Coronary artery (tissue), 2 donors: Measurements from ENCODE around the gene ERF.
A peak's percentile ranks its signal among the peaks of the same experiment; 100 is the strongest.

Experiments used
- DNase-seq: peaks from one replicate; pipeline ENCODE4 v3.0.0-alpha.2; 2017; ENCODE audit warnings: low spot score
- H3K27ac ChIP-seq, 2 donors: fragments of 200-600 bp; sonication (generic); one replicate each; pipeline ENCODE4 v1.5.1; 2016 to 2019
- H3K4me3 ChIP-seq: fragments of 200-600 bp; sonication (generic); 2 replicates; pipeline ENCODE4 v1.5.1; 2016; ENCODE audit warnings: mild to moderate bottlenecking, moderate library complexity
- TF ChIP-seq, protein P1 (sequence below): fragments of 200-600 bp; sonication (generic); IDR thresholded peaks from one replicate; pipeline ENCODE4 v1.5.1; 2019; ENCODE audit warnings: antibody characterized with exemption

Gene ERF

DNA sequence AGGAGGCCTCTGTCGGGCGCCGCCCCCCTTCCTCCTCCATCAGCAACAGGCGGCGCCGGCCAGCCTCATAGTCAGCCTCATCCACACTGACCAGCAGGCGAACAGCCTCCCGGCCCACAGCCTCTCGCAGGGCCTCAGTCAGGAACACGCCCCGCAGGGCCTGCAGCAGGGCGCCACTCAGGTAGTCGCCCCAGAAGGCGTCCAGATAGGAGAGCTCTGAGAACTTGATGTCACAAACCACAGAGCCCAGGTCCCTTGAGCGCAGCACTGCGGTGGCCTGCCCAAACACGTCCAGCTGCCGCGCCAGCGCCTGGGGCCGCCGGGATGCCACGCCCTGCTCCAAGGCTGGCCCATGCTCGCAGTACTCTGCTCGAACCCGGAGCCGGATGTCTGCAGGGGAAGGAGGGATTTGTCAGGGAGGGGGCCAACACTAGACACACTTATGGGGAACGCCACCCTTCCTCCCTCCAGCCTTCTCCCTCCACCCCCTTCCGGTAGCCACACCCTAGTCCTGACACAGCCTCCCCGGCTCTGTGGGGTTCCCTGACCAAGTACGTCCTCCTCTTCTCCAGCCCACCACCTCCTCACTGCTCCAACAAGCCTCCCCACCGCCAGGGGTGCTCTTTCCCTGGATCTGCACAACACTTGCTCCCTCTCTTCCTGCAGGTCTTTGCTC is 55.4 kb downstream of the ERF start:
- TF ChIP-seq, protein P1, sequence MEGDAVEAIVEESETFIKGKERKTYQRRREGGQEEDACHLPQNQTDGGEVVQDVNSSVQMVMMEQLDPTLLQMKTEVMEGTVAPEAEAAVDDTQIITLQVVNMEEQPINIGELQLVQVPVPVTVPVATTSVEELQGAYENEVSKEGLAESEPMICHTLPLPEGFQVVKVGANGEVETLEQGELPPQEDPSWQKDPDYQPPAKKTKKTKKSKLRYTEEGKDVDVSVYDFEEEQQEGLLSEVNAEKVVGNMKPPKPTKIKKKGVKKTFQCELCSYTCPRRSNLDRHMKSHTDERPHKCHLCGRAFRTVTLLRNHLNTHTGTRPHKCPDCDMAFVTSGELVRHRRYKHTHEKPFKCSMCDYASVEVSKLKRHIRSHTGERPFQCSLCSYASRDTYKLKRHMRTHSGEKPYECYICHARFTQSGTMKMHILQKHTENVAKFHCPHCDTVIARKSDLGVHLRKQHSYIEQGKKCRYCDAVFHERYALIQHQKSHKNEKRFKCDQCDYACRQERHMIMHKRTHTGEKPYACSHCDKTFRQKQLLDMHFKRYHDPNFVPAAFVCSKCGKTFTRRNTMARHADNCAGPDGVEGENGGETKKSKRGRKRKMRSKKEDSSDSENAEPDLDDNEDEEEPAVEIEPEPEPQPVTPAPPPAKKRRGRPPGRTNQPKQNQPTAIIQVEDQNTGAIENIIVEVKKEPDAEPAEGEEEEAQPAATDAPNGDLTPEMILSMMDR: no peak
- Histone ChIP-seq H3K27ac (peak overlapping the region in 1 of 2 donors; percentile 79), H3K4me3 (no peak overlapping the region)
- no peak for DNase-seq

DNA sequence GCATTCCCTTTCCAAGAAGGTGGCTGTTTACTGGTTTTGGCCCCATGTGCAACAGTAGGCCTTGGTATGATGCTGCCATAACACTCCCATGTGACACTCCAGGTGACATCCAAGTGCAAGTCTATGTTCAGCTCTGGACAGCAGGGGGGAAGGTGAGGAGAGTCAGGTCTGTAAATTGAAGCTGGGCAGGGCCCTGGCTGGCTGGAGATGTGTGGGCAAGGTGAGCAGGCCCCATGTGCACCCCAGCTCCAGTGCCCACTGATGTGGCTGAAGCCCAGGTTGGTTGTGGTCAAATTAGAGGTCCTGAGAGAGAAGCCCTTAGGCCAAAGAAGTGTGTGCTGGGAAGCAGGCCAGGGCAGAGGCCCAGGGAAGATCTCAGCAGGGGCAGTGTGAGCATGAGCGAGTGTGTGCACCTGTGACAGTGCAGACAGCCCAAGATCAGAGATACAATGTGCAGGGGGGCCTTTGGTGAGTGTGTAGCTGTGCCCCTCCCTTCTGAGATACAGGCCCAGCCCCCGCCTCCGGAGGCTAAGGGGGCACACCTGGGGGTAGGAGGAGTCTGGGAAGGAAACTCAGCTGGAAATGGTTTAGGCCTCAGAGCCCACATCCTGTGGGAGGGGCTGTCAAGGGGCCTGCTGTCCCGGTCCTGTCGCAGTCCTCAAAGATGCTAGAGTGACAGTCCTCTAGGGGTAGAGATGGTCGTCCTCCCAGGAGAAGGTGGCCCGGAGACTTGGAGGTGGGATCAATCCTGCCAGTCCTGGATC is 56.1 kb downstream of the ERF start:
- DNase-seq: no peak
- Histone ChIP-seq H3K4me3 (no peak overlapping the region), H3K27ac (peak overlapping the region in 1 of 2 donors; percentile 79)
- TF ChIP-seq, protein P1: no peak
